IPS DF 6.9 (cell line): ENCODE data around the gene MIS12.

Experiments
- DNase-seq: peaks from one replicate; pipeline ENCODE4 v3.0.0-alpha.2; 2013; ENCODE audit warnings: low read depth, low spot score
- H3K27ac ChIP-seq: one replicate; pipeline ENCODE4 v1.5.1; 2013; ENCODE audit warnings: low read length, control low read depth
- H3K27me3 ChIP-seq: 2 replicates; pipeline ENCODE4 v1.6.1; 2013; ENCODE audit warnings: mild to moderate bottlenecking, low read length; ENCODE audit not compliant: control insufficient read depth, insufficient read depth
- H3K36me3 ChIP-seq: 2 replicates; pipeline ENCODE4 v1.6.1; 2013; ENCODE audit warnings: low read length; ENCODE audit not compliant: control insufficient read depth, insufficient read depth
- H3K4me1 ChIP-seq: 2 replicates; pipeline ENCODE4 v1.6.1; 2013; ENCODE audit warnings: low read length; ENCODE audit not compliant: control insufficient read depth, insufficient read depth
- H3K4me3 ChIP-seq: 2 replicates; pipeline ENCODE4 v1.5.1; 2013; ENCODE audit warnings: mild to moderate bottlenecking, low read length
- H3K9me3 ChIP-seq: 2 replicates; pipeline ENCODE4 v1.6.1; 2013; ENCODE audit warnings: low read length, inconsistent platforms; ENCODE audit not compliant: control insufficient read depth, insufficient read depth
- WGBS: extraction: QIAGEN DNeasy Blood & Tissue Kit; methylation state at CpG from one replicate; pipeline ENCODE4 v1.1.7; 2013; ENCODE audit warnings: mixed read lengths, missing lambda C conversion rate; ENCODE audit not compliant: insufficient read length, insufficient coverage; 5-methylcytosine and 5-hydroxymethylcytosine counted together

Gene MIS12

GRCh38 chr17:5533486-5534315, 47.3 kb downstream of the MIS12 start:
- no peak for DNase-seq
- H3K4me1 ChIP-seq, result no peaks in the 10 kb centered on the region
- WGBS, result no CpG with 5 or more reads among the region's 18 CpGs
- no peak overlapping the region for H3K4me3 ChIP-seq
- H3K9me3 ChIP-seq, result no peaks in the 10 kb centered on the region
- H3K27me3 ChIP-seq, result no peaks in the 10 kb centered on the region
- no peaks in the 10 kb centered on the region for H3K36me3 ChIP-seq
- no peak overlapping the region for H3K27ac ChIP-seq

- WGBS, result no CpG with 5 or more reads among the region's 2 CpGs
- H3K9me3 ChIP-seq, result no peaks in the 10 kb centered on the region
- no peaks in the 10 kb centered on the region for H3K36me3 ChIP-seq
- H3K4me1 ChIP-seq, result no peaks in the 10 kb centered on the region
- DNase-seq, result no peak
- no peak overlapping the region for H3K27ac ChIP-seq
- H3K4me3 ChIP-seq, result no peak overlapping the region
- H3K27me3 ChIP-seq, result no peaks in the 10 kb centered on the region
Measured at GRCh38 chr17:5535436-5535835, 49.1 kb downstream of the MIS12 start.

- no peaks in the 10 kb centered on the region for H3K36me3 ChIP-seq
- H3K27ac ChIP-seq, result no peak overlapping the region
- H3K9me3 ChIP-seq, result no peaks in the 10 kb centered on the region
- WGBS, result no CpG with 5 or more reads among the region's 11 CpGs
- peaks cover 2% of the 10 kb centered on the region; the same call in 1 of the 2 replicates for H3K4me1 ChIP-seq
- no peaks in the 10 kb centered on the region for H3K27me3 ChIP-seq
- DNase-seq, result no peak
- H3K4me3 ChIP-seq, result no peak overlapping the region
Measured at GRCh38 chr17:5536866-5537650, 50.7 kb downstream of the MIS12 start.

- Histone ChIP-seq H3K36me3 (no peaks in the 10 kb centered on the region), H3K27me3 (no peaks in the 10 kb centered on the region), H3K4me3 (no peak overlapping the region), H3K9me3 (no peaks in the 10 kb centered on the region), H3K27ac (no peak overlapping the region), H3K4me1 (peaks cover 2% of the 10 kb centered on the region; the same call in 1 of the 2 replicates)
- no peak for DNase-seq
- no CpG with 5 or more reads among the region's 8 CpGs for WGBS
Measured at GRCh38 chr17:5539286-5539685, 52.9 kb downstream of the MIS12 start.

GRCh38 chr17:5540321-5540720, 54.0 kb downstream of the MIS12 start:
- no peak overlapping the region for H3K27ac ChIP-seq
- no peaks in the 10 kb centered on the region for H3K27me3 ChIP-seq
- H3K4me3 ChIP-seq, result no peak overlapping the region
- no peak for DNase-seq
- H3K4me1 ChIP-seq, result peaks cover 2% of the 10 kb centered on the region; the same call in 1 of the 2 replicates
- no peaks in the 10 kb centered on the region for H3K9me3 ChIP-seq
- no CpG with 5 or more reads among the region's 7 CpGs for WGBS
- H3K36me3 ChIP-seq, result no peaks in the 10 kb centered on the region
